Right lung (tissue), 5 donors: Measurements from ENCODE around the gene NUP214. TPM values are rescaled to one million over a fixed set of nuclear protein-coding genes. Genes with fewer than 3 reads are reported as not detected.
A peak's percentile ranks its signal among the peaks of the same experiment; 100 is the strongest.

ENCODE experiments used
- DNase-seq, 2 donors: peaks; one replicate each; pipeline ENCODE4 v3.0.0-alpha.2; 2013
- polyA plus RNA-seq, 5 donors: library from polyadenylated mRNA; unstranded; fragments of 120-200 nt; gene quantifications; one replicate each; pipeline versions ENCODE4 v1.2.1 to v1.2.3, GENCODE V29; 2013; ENCODE audit warnings: inconsistent platforms in 1 of 5, low replicate concordance in 1 of 5; ENCODE audit not compliant: insufficient read length in 5 of 5, insufficient read depth in 1 of 5

Gene NUP214
- polyA plus RNA-seq, 5 donors, result 34.3 to 48.9 (median 42.1) TPM

DNA sequence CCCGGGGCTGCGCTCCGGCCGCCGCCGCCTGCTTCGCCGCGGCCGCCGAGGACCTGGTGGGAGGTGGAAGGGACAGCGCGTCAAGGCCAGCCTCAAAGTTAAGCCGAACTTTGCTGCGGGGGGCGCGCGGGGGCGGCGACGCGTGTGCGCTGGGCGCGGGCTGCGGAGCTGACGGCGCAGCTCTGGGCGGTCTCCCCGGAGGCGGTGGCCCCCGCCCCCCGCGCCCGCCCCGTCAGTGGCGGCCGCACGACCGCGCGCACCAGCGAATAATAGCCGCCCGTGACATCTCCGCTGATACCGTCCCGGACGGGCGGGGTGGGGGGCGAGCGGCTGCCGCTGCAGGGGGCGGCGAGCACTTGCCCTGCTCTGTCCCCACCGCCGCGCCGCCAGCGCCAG is 151.5 kb downstream of the NUP214 start:
- no peak for DNase-seq

DNA sequence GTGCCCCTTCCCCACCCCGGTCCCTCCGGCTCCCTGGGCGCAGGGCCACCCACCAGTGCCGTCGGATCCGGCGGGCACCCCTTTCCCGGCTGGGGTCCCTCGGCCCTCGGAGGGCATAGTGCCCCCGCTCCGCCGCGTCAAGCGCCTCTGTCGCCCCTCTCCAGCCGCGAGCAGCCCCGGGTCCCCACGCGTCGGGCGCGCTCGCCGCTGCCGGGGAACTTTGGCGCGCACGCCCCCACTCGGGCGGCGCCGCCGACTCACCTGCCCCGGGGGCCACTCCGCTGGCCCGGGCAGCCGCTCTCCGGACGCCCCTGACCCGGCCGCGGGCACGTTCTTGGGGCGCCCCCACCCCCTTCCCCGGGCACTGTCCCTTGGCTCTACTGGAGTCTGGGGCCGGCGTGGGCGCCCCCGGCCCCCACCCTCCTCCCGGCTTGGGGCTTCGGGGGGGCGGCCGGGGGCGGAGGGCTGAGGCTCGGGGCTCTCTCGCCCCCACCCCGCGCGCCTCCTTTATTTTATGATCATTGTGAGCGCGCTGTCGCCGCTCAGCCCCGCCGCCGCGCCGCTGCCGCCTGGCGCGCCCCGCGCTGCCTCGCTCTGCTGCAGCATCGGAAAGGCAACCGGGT is 152.0 kb downstream of the NUP214 start:
- DNase-seq, result no peak

DNA sequence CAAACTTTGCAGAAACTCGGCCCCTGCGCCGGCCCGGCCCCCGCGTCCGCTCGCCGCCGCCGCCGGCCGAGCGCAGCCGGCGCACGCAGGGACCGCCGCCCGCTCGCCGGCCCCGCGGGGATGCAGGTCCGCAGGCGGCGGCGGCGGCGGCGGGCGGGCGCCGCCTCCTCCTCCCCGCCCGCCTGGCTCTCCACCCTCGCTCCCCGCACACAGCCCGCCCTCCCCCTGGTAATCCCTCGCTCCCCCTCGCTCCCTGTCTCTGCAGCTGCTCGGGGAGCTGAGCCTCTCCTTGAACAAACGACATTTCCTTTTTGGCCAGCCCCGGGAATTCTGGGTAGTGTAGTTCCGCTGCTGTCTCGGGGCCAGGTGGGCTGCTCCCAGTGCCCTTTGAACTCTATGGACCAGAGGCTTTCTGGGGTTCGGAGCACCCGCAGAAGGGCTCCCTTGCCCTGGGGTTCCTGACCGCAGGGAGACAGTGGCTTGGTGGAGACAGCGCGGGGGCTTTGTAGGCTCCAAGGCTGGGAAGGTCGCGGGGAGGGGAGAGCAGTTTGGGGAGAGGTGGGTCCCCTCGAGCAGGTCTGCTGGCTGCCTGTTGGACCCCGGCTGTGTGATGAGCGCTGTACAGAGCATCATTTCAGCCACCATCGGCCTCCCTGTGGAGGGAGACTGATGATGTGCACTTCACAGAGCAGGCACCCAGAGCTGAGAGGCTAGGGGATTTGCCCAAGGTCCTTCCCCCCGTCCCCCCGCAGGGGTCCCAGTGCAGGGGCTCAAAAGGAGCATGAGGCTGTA is 152.7 kb downstream of the NUP214 start:
- DNase-seq, result peak; percentile 69 to 74

DNA sequence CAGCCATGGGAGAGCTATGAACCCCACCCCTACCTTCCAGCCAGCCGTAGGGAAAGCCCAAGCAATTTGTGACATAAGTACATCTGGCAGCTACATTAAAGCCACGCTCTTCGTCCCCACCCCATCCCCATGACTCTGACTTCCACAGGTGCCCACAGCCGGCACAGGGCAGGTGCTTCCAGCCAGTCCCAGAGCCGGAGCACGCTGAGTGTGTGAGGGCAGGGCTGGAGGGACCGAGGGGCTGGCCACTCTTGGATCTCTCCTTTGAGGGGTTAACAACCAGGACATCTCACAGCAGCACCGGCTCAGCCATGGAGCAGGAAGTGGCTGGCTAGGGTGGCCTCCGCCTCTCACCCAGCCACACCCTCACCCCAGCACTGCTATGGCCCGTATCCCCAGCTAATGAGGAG is 153.3 kb downstream of the NUP214 start:
- no peak for DNase-seq

DNA sequence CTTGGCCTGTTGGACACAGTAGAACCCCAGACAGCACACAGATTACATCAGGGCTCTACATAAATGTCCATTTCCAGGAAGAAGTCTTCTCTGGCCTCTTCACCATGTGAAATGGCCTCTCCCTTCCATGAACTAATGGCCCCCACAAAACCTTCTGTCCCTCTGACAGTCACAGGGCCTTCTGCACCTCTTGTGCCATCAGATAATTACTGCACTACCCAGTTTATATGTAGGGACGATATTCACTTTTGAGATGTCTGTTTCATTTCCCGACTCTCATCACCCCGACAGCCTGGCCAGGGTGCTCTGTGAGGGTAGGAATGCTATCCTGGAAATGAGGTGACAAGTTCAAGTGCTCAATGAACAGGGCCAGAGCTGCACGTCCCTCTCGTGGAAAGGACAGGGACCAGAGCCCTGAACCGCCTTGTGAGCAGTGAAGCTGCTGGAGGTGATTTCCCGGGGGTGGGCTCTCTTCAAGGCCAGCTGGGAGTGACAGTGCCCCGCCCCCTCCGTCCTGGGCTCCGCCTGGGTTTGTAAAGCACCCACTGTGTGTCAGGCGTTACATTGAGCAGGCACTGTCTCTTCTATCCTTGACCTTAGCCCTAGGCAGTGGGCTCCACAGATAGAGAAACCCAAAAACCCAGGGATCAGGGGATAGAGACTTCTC is 153.9 kb downstream of the NUP214 start:
- no peak for DNase-seq

DNA sequence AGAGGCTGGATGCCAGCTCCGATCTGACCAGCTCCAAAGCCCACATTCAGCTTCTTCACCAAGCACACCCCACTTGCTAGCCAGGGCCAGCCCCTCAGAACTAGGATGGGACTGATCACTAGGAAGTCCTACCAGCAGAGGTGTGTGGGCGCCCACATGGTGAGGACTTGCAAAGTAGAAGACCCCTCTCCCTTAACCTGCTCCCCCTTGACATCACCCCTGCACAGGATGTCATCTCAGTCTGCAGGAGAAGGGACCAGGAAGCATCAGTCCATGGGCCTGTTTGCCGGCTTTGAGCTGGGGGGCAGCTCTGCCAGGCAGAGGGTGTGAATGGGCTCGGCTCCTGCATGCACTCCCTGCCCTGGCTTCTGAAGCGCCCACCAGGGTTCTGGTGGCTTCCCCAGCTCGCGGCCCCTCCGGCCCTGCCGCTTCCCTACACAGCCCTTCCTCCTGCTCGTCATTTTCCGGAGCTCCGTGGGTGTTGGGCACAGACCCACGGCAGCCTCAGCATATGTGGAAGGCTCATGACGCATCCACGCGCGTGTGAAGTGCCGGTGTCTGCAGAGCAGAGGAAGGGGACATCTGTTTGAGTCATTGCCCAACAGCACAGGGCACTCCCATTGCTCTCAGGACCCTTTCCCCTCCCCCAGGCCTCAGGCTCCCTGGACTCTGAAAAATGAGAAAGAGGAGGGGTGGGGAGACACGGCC is 154.6 kb downstream of the NUP214 start:
- DNase-seq, result no peak

DNA sequence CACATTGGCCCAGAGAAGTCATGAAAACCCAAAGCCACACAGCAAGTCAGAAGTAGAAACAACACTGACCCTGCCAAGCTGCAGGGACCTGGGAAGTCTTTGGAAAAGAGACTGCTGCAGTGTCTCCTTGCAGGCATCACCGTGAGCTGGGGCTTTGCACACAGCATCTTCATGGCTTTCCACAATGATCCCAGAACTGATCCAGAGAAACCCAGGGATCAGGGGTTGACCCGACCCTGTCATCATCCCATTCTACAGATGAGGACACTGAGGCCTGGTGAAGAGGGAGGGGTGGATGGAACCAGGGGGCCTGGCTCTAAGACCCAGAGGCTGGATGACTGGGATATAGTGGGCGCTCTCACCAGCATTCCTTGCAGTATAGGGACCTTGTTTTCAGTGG is 155.3 kb downstream of the NUP214 start:
- DNase-seq, result no peak

DNA sequence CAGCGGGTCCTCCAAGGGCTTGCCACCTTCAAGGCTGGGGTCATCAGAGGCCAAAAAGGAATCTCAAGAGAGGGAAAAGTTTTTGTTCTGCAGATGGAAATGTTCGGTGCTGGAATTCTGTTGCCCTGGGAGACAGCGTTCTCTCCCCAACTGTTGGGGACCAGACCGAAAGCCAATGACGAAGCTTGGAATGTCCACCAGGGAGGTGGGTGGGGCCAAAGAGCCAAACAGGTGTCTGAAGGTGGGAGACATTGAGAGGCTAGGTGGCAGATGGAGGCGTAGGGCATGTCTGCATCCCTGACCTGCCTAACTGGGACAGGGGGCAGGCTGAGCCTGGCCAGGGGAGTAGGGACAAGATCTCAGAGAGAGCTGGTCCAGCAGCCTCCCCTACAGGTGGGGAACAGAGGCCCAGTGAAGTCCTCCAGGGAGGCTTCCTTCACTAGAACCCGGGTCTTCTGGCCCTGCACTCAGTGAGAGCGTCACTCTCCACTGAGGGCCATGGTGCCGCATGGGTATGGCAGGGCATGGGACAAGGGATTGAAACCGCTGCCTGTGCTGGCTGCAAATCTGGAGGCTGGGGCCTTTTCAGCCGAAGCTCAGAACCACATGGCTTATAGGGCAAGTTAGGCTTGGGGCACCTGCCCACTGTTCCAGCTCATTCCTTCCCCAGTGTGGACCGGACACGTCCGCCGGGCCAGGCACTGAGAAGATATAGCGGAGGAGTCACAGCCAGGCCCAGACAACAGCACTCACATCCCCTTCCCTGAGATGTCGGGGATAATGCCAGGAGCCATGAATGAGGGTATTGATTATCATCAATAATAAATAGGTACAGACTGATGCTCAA is 156.0 kb downstream of the NUP214 start:
- DNase-seq, result no peak

DNA sequence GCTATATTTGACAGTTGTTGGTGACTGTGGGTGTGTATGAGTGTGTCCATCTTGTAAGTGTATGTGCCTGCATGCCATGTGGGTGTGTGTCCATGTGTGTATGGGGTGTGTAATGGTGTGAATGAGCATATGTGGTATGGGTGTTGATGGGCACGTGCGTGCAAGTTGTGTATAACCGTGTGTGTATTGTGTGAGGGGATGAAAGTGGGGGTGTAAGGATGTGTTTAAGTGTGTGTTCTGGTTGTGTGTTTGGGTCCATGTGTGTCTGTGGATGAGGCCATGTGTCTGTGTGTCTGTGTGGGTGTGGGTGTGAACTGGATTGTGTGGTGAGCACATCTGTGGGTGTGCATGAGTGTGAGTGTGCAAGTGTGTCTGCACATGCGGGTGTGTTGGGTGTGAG is 156.8 kb downstream of the NUP214 start:
- DNase-seq, result no peak

DNA sequence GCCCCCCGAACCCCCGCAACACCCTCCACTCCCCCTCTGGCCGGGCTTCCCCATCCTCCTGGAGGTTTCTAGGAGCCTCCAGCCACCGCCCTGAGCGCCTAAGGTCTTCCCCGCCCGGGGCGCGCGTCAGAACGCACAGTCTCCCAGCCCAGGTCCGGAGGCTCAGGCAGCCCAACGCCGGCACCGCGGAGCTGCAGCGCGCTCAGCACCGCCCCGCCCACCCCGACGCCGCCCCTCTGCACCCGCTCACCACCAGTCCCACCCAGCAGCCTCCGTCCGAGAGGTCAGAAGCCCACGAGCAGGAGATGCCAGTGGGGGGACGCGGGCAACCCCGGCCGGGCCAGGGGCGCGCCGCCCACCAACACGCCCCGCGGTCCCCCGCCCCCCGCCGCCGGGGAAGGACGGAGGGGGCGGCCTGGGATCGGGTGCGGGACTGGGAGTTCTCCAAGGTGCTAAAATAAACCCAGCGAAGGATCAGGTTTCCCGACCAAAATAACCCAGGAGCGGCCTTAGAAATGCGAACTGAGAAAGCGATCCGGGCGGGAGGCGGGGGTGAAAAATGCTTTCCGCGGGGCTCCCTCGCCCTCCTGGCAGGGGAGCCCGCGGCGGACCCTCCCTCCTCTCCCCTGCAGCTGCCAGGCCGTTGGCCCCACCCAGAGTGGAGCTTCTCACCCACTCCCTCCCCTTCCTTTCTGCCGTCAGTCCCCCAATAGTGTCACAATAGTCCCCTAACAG is 157.5 kb downstream of the NUP214 start:
- DNase-seq, result no peak

Other genes with a start within 250 kb of the NUP214 start
- gene QRFP, start 228.8 kb upstream of the NUP214 start, polyA plus RNA-seq, result under 1 TPM; 0.25 to 0.46 (median 0.37) TPM
- gene FIBCD1, start 186.3 kb upstream of the NUP214 start, polyA plus RNA-seq, result 1 to 10 TPM in 3 of 5 donors, under 1 TPM in 2; 0.61 to 2.2 (median 1.6) TPM
- 10 to 100 TPM in 3 of 5 donors, 1 to 10 TPM in 2; 7.3 to 15.4 (median 12.2) TPM for gene LAMC3, start 116.4 kb upstream of the NUP214 start, polyA plus RNA-seq
- 10 to 100 TPM; 36.6 to 49.5 (median 42.5) TPM for gene AIF1L, start 29.1 kb upstream of the NUP214 start, polyA plus RNA-seq
- 1 to 10 TPM; 3.8 to 8.2 (median 5.3) TPM for gene FAM78A, start 150.9 kb downstream of the NUP214 start, polyA plus RNA-seq
- 1 to 10 TPM in 2 of 5 donors, under 1 TPM in 3; 0.76 to 3.5 (median 0.91) TPM for gene PLPP7, start 164.1 kb downstream of the NUP214 start, polyA plus RNA-seq